Activated CD4-positive, alpha-beta T cell treated with anti-CD3 and anti-CD28 coated beads for 36 hours (primary cell): Measurements from ENCODE around the gene FBXO7. TPM values are rescaled to one million over a fixed set of nuclear protein-coding genes. Genes with fewer than 3 reads are reported as not detected.

Source experiments
- ATAC-seq: fragments of 200-7000 bp; cut with Tn5 transposase; one replicate; pipeline ENCODE4 v1.10.0; 2021; ENCODE audit warnings: mild to moderate bottlenecking, moderate library complexity
- CTCF ChIA-PET: fragments of 350-600 bp; sonication (Branson Sonifier 250); formaldehyde crosslinking; loops from one replicate; lab custom pipeline; 2021; ENCODE audit warnings: antibody characterized with exemption; lab: Charles Lee
- POLR2A ChIA-PET: fragments of 350-600 bp; sonication (Branson Sonifier 250); formaldehyde crosslinking; loops from one replicate; lab custom pipeline; 2021; ENCODE audit warnings: antibody characterized with exemption, inconsistent platforms; lab: Charles Lee
- DNase-seq: peaks from one replicate; pipeline ENCODE4 v3.0.0-alpha.2; 2020
- H3K27ac Mint-ChIP-seq: one replicate; pipeline ENCODE4 v1.8.0; 2021; ENCODE audit warnings: mixed read lengths
- H3K27me3 Mint-ChIP-seq: one replicate; pipeline ENCODE4 v1.8.0; 2021; ENCODE audit warnings: mixed read lengths
- H3K36me3 Mint-ChIP-seq: one replicate; pipeline ENCODE4 v1.8.0; 2021; ENCODE audit warnings: low read depth, mixed read lengths
- H3K4me1 Mint-ChIP-seq: one replicate; pipeline ENCODE4 v1.8.0; 2021; ENCODE audit warnings: mixed read lengths
- H3K4me3 Mint-ChIP-seq: one replicate; pipeline ENCODE4 v1.8.0; 2021; ENCODE audit warnings: mild to moderate bottlenecking, moderate library complexity, mixed read lengths
- H3K9me3 Mint-ChIP-seq: one replicate; pipeline ENCODE4 v1.8.0; 2021; ENCODE audit warnings: low read depth, mixed read lengths
- intact Hi-C, 2 experiments: fragments of 100-400 bp; cut with DNase I in 1 of 2; cut with micrococcal nuclease in 1 of 2; formaldehyde crosslinking; loops; one replicate each; pipeline versions ENCODE4 v1.14.2 to v1.15.1; 2022 to 2024; cut with DNase I, micrococcal nuclease
- total RNA-seq, 2 experiments: library from RNA; stranded (reverse); gene quantifications; one replicate each; pipeline ENCODE4 v1.2.3, GENCODE V29; 2021

The FBXO7 gene
- 10 to 100 TPM; 81.3 to 85.6 TPM for total RNA-seq

DNA sequence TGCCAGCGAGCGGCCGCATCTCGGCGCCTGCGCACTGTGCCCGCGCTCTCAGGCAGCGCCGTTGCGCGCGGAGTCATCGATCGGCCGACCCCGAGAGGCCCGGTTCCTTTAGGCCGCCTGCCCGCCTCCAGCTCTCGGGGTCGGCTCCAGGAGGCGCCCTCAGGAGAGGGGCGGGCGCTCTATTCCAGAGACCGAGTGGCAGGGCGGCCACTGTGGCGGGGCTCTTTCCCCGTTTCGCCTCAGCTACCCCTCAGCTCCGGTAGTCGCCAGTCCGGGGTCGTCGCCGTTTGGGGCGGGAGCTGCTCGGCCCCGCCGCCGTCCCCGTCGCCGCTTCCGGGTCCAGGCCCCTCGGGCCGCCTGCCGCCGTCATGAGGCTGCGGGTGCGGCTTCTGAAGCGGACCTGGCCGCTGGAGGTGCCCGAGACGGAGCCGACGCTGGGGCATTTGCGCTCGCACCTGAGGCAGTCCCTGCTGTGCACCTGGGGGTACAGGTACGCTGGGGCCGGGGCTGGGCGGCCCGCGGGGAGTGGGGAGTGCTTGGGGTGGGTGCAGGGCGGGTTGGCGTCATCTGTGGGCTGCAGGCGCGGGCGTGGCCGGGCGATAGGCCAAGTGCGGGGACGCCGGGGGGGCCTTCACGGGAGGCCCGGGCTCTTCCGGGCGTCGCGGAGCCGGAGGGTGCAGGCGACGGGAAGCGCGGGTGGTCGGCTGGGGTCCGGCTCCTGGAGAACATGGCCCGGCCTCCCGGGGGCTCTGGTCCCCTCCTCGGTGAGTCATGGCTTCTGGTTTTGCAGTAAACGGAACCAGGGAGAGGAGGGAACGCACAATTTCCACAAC lies at the start of gene FBXO7:
TSS of gene FBXO7 (plus strand) at position 177 of the 833 bp plus-strand sequence. CDS start at position 369, 192 bp downstream.
- CTCF ChIA-PET, result interaction anchor here (0.7 to 2.1 kb wide), 16 partner anchors 9 to 505 kb away, joined by 3 to 10 read pairs (median 4); partner anchors contain the start of genes BPIFC and RTCB
- Mint-ChIP-seq H3K4me1 (peaks cover 21% of the 10 kb centered on the region), H3K4me3 (peak within 1 kb of the TSS; percentile 90), H3K27me3 (no peaks in the 10 kb centered on the region), H3K9me3 (no peaks in the 10 kb centered on the region), H3K27ac (peak within 1 kb of the TSS; percentile 98), H3K36me3 (peaks cover 3% of the 10 kb centered on the region)
- POLR2A ChIA-PET, result interaction anchor here (0.6 to 1.6 kb wide), 7 partner anchors 12 to 812 kb away, joined by 3 to 5 read pairs (median 4); no protein-coding TSS in a partner anchor
- DNase-seq (peak; percentile 93), ATAC-seq (peak; percentile 83)
- intact Hi-C loops, result loop anchor here (1.0 to 5.0 kb wide), 9 partner anchors 8 to 812 kb away; partner anchors contain the start of genes PISD (in 1 of the 2), RTCB (in 1 of the 2) and YWHAH (in 1 of the 2)

- no peak for DNase-seq
- H3K4me1 Mint-ChIP-seq, result no peaks in the 10 kb centered on the region
- peaks cover 25% of the 10 kb centered on the region for H3K27me3 Mint-ChIP-seq
- POLR2A ChIA-PET, result no interaction called here
- CTCF ChIA-PET, result no interaction called here
- H3K4me3 Mint-ChIP-seq, result no peak overlapping the region
- intact Hi-C loops, result no loop called here
- no peaks in the 10 kb centered on the region for H3K36me3 Mint-ChIP-seq
- no peak for ATAC-seq
- no peaks in the 10 kb centered on the region for H3K9me3 Mint-ChIP-seq
- H3K27ac Mint-ChIP-seq, result no peak overlapping the region
Observed at GRCh38 chr22:32426881-32427280, 47.7 kb upstream of the FBXO7 start.

DNA sequence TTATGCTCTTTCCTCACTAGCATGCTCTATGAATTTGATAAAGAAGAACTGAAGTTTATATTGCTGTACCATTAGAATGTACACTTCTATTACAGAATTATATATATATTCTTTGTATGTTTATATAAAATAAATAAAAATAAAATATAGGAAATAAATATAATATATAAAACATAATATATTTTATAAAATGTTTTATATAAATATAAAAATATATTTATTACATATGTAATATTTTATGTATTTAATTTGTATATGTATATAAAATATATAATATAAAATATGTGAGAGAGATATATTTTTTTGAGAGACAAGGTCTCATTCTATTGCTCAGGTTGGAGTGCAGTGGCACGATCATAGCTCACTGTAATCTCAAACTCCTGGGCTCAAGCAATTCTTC lies 44.3 kb upstream of the FBXO7 start:
- ATAC-seq (no peak), DNase-seq (no peak)
- H3K36me3 Mint-ChIP-seq, result no peaks in the 10 kb centered on the region
- peaks cover 10% of the 10 kb centered on the region for H3K27me3 Mint-ChIP-seq
- intact Hi-C loops, result no loop called here
- no peaks in the 10 kb centered on the region for H3K4me1 Mint-ChIP-seq
- no peak overlapping the region for H3K27ac Mint-ChIP-seq
- POLR2A ChIA-PET, result no interaction called here
- CTCF ChIA-PET, result interaction anchor here (0.6 to 1.0 kb wide), 3 partner anchors 18 to 405 kb away, joined by 3 read pairs; partner anchors contain the start of gene RTCB
- H3K4me3 Mint-ChIP-seq, result no peak overlapping the region
- H3K9me3 Mint-ChIP-seq, result no peaks in the 10 kb centered on the region

GRCh38 chr22:32444068-32444467 lies 30.5 kb upstream of the FBXO7 start:
- Mint-ChIP-seq H3K4me3 (no peak overlapping the region), H3K4me1 (no peaks in the 10 kb centered on the region), H3K36me3 (no peaks in the 10 kb centered on the region), H3K27me3 (peaks cover 3% of the 10 kb centered on the region), H3K27ac (no peak overlapping the region), H3K9me3 (no peaks in the 10 kb centered on the region)
- ChIA-PET POLR2A (no interaction called here), CTCF (interaction anchor here (1.0 to 1.5 kb wide), 2 partner anchors 9 to 25 kb away, joined by 3 read pairs; no protein-coding TSS in a partner anchor)
- ATAC-seq (no peak), DNase-seq (peak; percentile 42)
- intact Hi-C loops, result loop anchor here in 1 of 2 experiments (10.0 kb wide), 1 partner anchor 339 kb away; no protein-coding TSS in a partner anchor

GRCh38 chr22:32446321-32446720 lies 28.3 kb upstream of the FBXO7 start:
- ATAC-seq (peak; percentile 85), DNase-seq (no peak)
- Mint-ChIP-seq H3K4me3 (no peak overlapping the region), H3K4me1 (no peaks in the 10 kb centered on the region), H3K27ac (no peak overlapping the region), H3K27me3 (peaks cover 3% of the 10 kb centered on the region), H3K9me3 (no peaks in the 10 kb centered on the region), H3K36me3 (no peaks in the 10 kb centered on the region)
- intact Hi-C loops, result loop anchor here in 1 of 2 experiments (10.0 kb wide), 1 partner anchor 342 kb away; no protein-coding TSS in a partner anchor
- ChIA-PET POLR2A (no interaction called here), CTCF (no interaction called here)

DNA sequence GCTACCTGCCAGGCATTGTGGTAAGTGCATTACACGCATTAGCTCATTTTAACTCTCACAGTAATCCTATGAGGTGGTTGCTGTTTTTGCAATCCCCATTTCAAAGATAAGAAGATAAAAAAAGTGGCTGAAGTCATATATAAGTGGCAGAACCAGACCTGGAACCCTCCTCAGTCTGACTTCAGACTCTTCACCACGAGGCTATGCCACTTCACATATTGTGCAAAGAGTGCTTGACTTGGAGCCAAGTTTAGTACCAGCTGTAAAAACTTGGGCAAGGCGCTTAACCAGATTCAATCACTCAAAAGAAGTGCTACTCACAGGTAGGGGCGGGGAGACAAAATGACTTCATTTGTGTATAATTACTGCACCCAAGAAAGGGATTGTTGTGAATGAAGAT lies 25.6 kb upstream of the FBXO7 start:
- POLR2A ChIA-PET, result interaction anchor here (0.6 kb wide), 1 partner anchor 34 kb away, joined by 4 read pairs; no protein-coding TSS in a partner anchor
- CTCF ChIA-PET, result no interaction called here
- intact Hi-C loops, result loop anchor here in 1 of 2 experiments (10.0 kb wide), 1 partner anchor 344 kb away; no protein-coding TSS in a partner anchor

DNA sequence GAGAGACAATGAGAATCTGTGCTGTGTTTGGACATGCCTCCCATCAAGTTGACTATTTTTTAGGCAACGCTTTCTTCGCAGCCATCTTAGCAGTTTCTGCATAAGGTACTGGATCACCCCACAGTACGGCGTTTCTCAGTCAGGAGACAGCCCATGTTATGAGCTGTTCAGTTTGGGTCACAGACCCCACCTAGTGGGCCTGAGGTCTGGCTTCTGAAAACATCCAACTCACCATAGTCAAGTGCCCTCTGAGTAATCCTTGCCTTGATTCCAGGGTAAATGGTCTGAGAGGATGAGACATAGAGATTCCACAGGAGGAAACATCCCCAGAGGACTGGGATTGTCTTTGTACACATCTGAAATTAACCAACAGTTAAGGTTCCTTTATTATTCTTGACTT lies 17.6 kb upstream of the FBXO7 start:
- CTCF ChIA-PET, result no interaction called here
- Mint-ChIP-seq H3K4me3 (no peak overlapping the region), H3K9me3 (no peaks in the 10 kb centered on the region), H3K27ac (no peak overlapping the region), H3K36me3 (no peaks in the 10 kb centered on the region), H3K27me3 (peaks cover 45% of the 10 kb centered on the region), H3K4me1 (no peaks in the 10 kb centered on the region)
- intact Hi-C loops, result no loop called here
- POLR2A ChIA-PET, result no interaction called here
- ATAC-seq (no peak), DNase-seq (no peak)

More for the DNA sequence above, 25.6 kb upstream of the FBXO7 start:
- Mint-ChIP-seq H3K4me3 (no peak overlapping the region), H3K27ac (no peak overlapping the region), H3K27me3 (peaks cover 9% of the 10 kb centered on the region), H3K36me3 (no peaks in the 10 kb centered on the region), H3K9me3 (no peaks in the 10 kb centered on the region), H3K4me1 (no peaks in the 10 kb centered on the region)
- no peak for DNase-seq
- no peak for ATAC-seq

DNA sequence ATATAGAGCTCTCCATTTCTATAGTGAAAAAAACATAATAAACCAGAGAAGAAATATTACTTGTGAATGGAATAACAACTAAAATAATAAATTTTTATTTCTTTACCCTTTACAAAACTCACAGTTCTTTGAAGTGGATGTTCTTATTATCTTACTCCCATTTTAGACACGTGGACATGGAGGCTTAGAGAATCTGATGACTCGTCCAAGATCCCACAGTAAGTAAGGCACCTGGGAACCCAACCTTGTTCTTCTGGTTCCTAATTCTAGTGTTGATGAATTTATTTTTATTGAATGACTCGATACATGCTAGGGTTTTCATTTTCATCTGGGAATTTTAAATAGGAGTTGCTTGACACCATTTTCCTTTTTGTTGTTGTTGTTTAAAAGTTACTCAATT lies 12.2 kb upstream of the FBXO7 start:
- Mint-ChIP-seq H3K4me1 (no peaks in the 10 kb centered on the region), H3K27me3 (peaks cover 45% of the 10 kb centered on the region), H3K36me3 (no peaks in the 10 kb centered on the region), H3K9me3 (no peaks in the 10 kb centered on the region), H3K27ac (no peak overlapping the region), H3K4me3 (no peak overlapping the region)
- ATAC-seq (no peak), DNase-seq (no peak)
- POLR2A ChIA-PET, result no interaction called here
- intact Hi-C loops, result no loop called here
- CTCF ChIA-PET, result interaction anchor here (0.7 kb wide), 1 partner anchor 13 kb away, joined by 3 read pairs; no protein-coding TSS in a partner anchor

- no peak overlapping the region for H3K27ac Mint-ChIP-seq
- intact Hi-C loops, result no loop called here
- no peaks in the 10 kb centered on the region for H3K9me3 Mint-ChIP-seq
- POLR2A ChIA-PET, result no interaction called here
- H3K4me1 Mint-ChIP-seq, result no peaks in the 10 kb centered on the region
- CTCF ChIA-PET, result no interaction called here
- DNase-seq (no peak), ATAC-seq (no peak)
- no peaks in the 10 kb centered on the region for H3K36me3 Mint-ChIP-seq
- no peak overlapping the region for H3K4me3 Mint-ChIP-seq
- H3K27me3 Mint-ChIP-seq, result peaks cover 28% of the 10 kb centered on the region
Observed at GRCh38 chr22:32465661-32466060, 8.9 kb upstream of the FBXO7 start.

DNA sequence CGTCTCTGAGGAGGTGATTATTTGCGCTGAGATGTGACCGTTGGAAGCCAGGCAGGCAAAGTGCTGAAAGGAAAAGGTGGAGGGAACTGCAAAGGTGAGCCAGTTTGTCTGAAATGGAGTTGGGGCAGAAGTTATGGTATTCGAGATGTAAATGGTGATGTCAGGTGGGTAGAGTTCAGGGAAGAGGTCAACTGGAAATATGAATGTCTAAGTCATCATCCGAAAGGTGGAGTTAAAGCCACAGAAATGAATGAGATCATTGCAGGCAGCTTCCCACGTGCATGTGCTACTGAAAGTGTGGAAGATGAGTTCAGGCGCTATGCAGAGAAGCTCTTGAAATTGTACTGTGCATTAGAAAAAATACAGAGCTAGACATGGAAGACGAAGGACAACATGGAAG lies 8.1 kb upstream of the FBXO7 start:
- Mint-ChIP-seq H3K27me3 (peaks cover 20% of the 10 kb centered on the region), H3K4me1 (no peaks in the 10 kb centered on the region), H3K4me3 (no peak overlapping the region), H3K27ac (no peak overlapping the region), H3K9me3 (no peaks in the 10 kb centered on the region), H3K36me3 (no peaks in the 10 kb centered on the region)
- POLR2A ChIA-PET, result no interaction called here
- ATAC-seq, result no peak
- no peak for DNase-seq
- intact Hi-C loops, result no loop called here
- CTCF ChIA-PET, result no interaction called here

DNA sequence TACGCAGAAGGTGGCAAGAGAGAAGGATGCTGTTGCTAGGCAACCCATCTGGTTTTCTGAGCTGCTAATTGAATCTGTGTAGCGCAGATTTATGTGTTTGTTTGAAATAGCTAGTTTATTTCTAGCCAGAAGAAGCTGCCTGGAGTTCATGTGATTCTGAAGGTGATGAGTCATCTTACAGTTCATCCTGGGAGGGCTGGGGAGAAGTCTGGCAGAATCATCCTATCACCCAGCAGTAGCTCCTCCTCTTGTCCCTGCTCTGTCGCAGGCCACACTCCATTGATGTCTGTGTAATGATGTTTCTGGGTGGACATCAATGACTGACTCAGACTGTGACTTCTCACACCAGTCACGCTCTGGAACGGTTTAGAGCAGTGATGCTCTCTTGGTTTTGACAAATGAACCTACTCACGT lies 4.8 kb upstream of the FBXO7 start:
- Mint-ChIP-seq H3K36me3 (no peaks in the 10 kb centered on the region), H3K9me3 (no peaks in the 10 kb centered on the region), H3K27me3 (peaks cover 9% of the 10 kb centered on the region), H3K4me1 (peaks cover 8% of the 10 kb centered on the region), H3K4me3 (no peak overlapping the region), H3K27ac (no peak overlapping the region)
- POLR2A ChIA-PET, result no interaction called here
- DNase-seq (peak; percentile 10), ATAC-seq (no peak)
- CTCF ChIA-PET, result interaction anchor here (0.5 to 2.6 kb wide), 5 partner anchors 16 to 392 kb away, joined by 3 to 11 read pairs (median 3); partner anchors contain the start of gene RTCB
- intact Hi-C loops, result loop anchor here in 1 of 2 experiments (5.0 kb wide), 1 partner anchor 203 kb away; no protein-coding TSS in a partner anchor
